GM12878 (cell line): ENCODE measurements around the gene HCK. TPM values are rescaled to one million over a fixed set of nuclear protein-coding genes. Genes with fewer than 3 reads are reported as not detected.
"Not testable (repeated sequence)": the region's sequence is repeated elsewhere in the genome, so short reads cannot be mapped to it uniquely, and the experiment has no call there.

Source experiments
- ATAC-seq: fragments of 200-7000 bp; cut with Tn5 transposase; 3 replicates; pipeline ENCODE4 v1.9.1; 2020; ENCODE audit warnings: mild to moderate bottlenecking, moderate library complexity
- BruUV-seq: library from RNA; stranded (reverse); fragments of 400-500 nt; replicated peaks from 2 replicates; lab custom pipeline; 2021; lab: Mats Ljungman, UMichigan
- CTCF ChIA-PET: fragments of 300-600 bp; sonication (Branson Sonifier 250); formaldehyde crosslinking; extraction: SDS; loops from one replicate; lab custom pipeline; 2021; ENCODE audit warnings: inconsistent platforms; lab: Yijun Ruan, JAX
- POLR2A ChIA-PET: fragments of 350-600 bp; formaldehyde crosslinking; extraction: SDS; loops from one replicate; lab custom pipeline; 2021; ENCODE audit warnings: inconsistent platforms; lab: Charles Lee
- RAD21 ChIA-PET: fragments of 300-600 bp; sonication (Branson Sonifier 250); formaldehyde crosslinking; loops from one replicate; lab custom pipeline; 2023; ENCODE audit warnings: antibody characterized with exemption; ENCODE audit not compliant: unreplicated experiment; lab: Charles Lee
- SMC1A ChIA-PET: fragments of 300-600 bp; sonication (Branson Sonifier 250); formaldehyde crosslinking; loops from one replicate; lab custom pipeline; 2023; ENCODE audit not compliant: unreplicated experiment, uncharacterized antibody; lab: Charles Lee
- DNase-seq: peaks from one replicate; pipeline ENCODE4 v3.0.0-alpha.2; 2011; ENCODE audit warnings: low read depth, low spot score
- FAIRE-seq: peaks from 3 replicates; lab custom pipeline; 2011; peaks lifted over from hg19 to GRCh38; lab: Jason Lieb, UNC
- H2AFZ ChIP-seq: 2 replicates; pipeline ENCODE4 v1.6.0; 2011; ENCODE audit warnings: low read depth, low read length, control low read depth; ENCODE audit not compliant: control insufficient read depth
- H3K27ac ChIP-seq: 2 replicates; pipeline ENCODE4 v1.5.1; 2011; ENCODE audit warnings: control low read depth; ENCODE audit not compliant: control insufficient read depth, insufficient read depth
- H3K27me3 ChIP-seq, 2 experiments: replicated peaks in 1 of 2; 2 replicates each; pipeline versions ENCODE4 v1.6.0 to v1.6.1; 2011; ENCODE audit warnings: low read length in 1 of 2; ENCODE audit not compliant: control insufficient read depth in 2 of 2, insufficient read depth in 2 of 2
- H3K36me3 ChIP-seq, 2 experiments: 2 replicates each; pipeline ENCODE4 v1.5.1; 2011; ENCODE audit warnings: low read length in 1 of 2; ENCODE audit not compliant: control insufficient read depth in 2 of 2, insufficient read depth in 2 of 2
- H3K4me1 ChIP-seq: 2 replicates; pipeline ENCODE4 v1.6.1; 2011; ENCODE audit warnings: mild to moderate bottlenecking, low read length, moderate library complexity, mixed read lengths; ENCODE audit not compliant: control insufficient read depth, insufficient read depth
- H3K4me2 ChIP-seq: 2 replicates; pipeline ENCODE4 v1.6.0; 2011; ENCODE audit warnings: control low read depth; ENCODE audit not compliant: control insufficient read depth, insufficient read depth
- H3K4me3 ChIP-seq: fragments of 200-600 bp; sonication (generic); 2 replicates; pipeline ENCODE4 v1.5.1; 2016
- H3K79me2 ChIP-seq: 2 replicates; pipeline ENCODE4 v1.6.0; 2011; ENCODE audit warnings: low read length; ENCODE audit not compliant: control insufficient read depth, insufficient read depth
- H3K9ac ChIP-seq: 2 replicates; pipeline ENCODE4 v1.8.0; 2011; ENCODE audit warnings: low read length, control low read depth, mixed read lengths; ENCODE audit not compliant: control insufficient read depth, insufficient read depth
- H3K9me3 ChIP-seq: replicated peaks from 3 replicates; pipeline ENCODE4 v1.5.1; 2011; ENCODE audit warnings: mild to moderate bottlenecking, low read length; ENCODE audit not compliant: control insufficient read depth, insufficient read depth
- H4K20me1 ChIP-seq: 2 replicates; pipeline ENCODE4 v1.6.0; 2011; ENCODE audit not compliant: control insufficient read depth, insufficient read depth
- KAT2A ChIP-seq: conservative IDR thresholded peaks from 2 replicates; pipeline ENCODE4 v1.6.1; 2011; ENCODE audit warnings: low read depth, low read length; ENCODE audit not compliant: control insufficient read depth
- KLF5 ChIP-seq: fragments of 450-650 bp; IDR thresholded peaks from 2 replicates; pipeline ENCODE4 v1.6.1; 2014; ENCODE audit warnings: mild to moderate bottlenecking; ENCODE audit not compliant: partially characterized antibody
- PML ChIP-seq: IDR thresholded peaks from 2 replicates; pipeline ENCODE4 v1.6.1; 2012; ENCODE audit warnings: low read length, inconsistent platforms
- SMAD5 ChIP-seq: IDR thresholded peaks from 2 replicates; pipeline ENCODE4 v1.6.1; 2016; ENCODE audit warnings: antibody characterized with exemption, low read depth
- SMARCA5 ChIP-seq: fragments of 450-650 bp; IDR thresholded peaks from 2 replicates; pipeline ENCODE4 v1.6.1; 2017; ENCODE audit warnings: mild to moderate bottlenecking
- TAF1 ChIP-seq: IDR thresholded peaks from 2 replicates; pipeline ENCODE4 v1.6.1; 2011; ENCODE audit warnings: mild to moderate bottlenecking, low read depth, low read length, borderline replicate concordance
- WGBS: methylation state at CpG from one replicate; pipeline ENCODE4 v1.1.6; 2016; ENCODE audit warnings: low lambda C conversion rate; ENCODE audit not compliant: insufficient replicate concordance, insufficient coverage; ENCODE audit errors: missing lambda C conversion rate; 5-methylcytosine and 5-hydroxymethylcytosine counted together
- in situ Hi-C: fragments of 300-500 bp; cut with MboI; formaldehyde crosslinking; loops from 9 replicates; pipeline ENCODE4 v1.14.3; 2018; ENCODE audit warnings: mixed read lengths
- intact Hi-C: fragments of 100-400 bp; cut with micrococcal nuclease; formaldehyde crosslinking; loops from one replicate; pipeline ENCODE4 v1.14.2; 2022; ENCODE audit not compliant: unreplicated experiment
- polyA plus RNA-seq, 11 experiments: library from polyadenylated mRNA; depleted of rRNA in 4 of 11; unstranded in 6 of 11; stranded (reverse) in 5 of 11; fragments of >200 nt; fragmentation: Nextera tagmentation in 4 of 11; fragmentation: Illumina TruSeq in 1 of 11; extraction: Ambion mirVana in 4 of 11; extraction: Trizol in 1 of 11; gene quantifications; 1 replicate in 1 of 11; 2 replicates in 10 of 11; pipeline versions ENCODE4 v1.2.1 to v1.2.3, GENCODE V29; 2011 to 2016; ENCODE audit warnings: inconsistent platforms in 2 of 11, missing spikeins in 2 of 11, low read depth in 1 of 11
- total RNA-seq, 4 experiments: library from RNA; depleted of rRNA in 3 of 4; stranded (reverse); fragments of >200 nt in 3 of 4; fragmentation: Illumina TruSeq in 1 of 4; extraction: Trizol in 1 of 4; gene quantifications; 2 replicates each; pipeline versions ENCODE4 v1.2.1 to v1.2.3, GENCODE V29; 2013 to 2021
- TF ChIP-seq, protein P1 (sequence below): fragments of 150-350 bp; IDR thresholded peaks from 2 replicates; pipeline ENCODE4 v1.6.1; 2016; ENCODE audit warnings: low read depth, low read length
- TF ChIP-seq, protein P2 (sequence below): fragments of 450-650 bp; IDR thresholded peaks from 2 replicates; pipeline ENCODE4 v1.6.1; 2017; ENCODE audit warnings: antibody characterized with exemption, mild to moderate bottlenecking, moderate library complexity

Gene HCK
- total and polyA plus RNA-seq, 10 of the 15 experiments (the other 5 are each of a cell fraction or from before 2014, with no cell fraction given): 1.3 to 30.3 (median 18.5) TPM

DNA sequence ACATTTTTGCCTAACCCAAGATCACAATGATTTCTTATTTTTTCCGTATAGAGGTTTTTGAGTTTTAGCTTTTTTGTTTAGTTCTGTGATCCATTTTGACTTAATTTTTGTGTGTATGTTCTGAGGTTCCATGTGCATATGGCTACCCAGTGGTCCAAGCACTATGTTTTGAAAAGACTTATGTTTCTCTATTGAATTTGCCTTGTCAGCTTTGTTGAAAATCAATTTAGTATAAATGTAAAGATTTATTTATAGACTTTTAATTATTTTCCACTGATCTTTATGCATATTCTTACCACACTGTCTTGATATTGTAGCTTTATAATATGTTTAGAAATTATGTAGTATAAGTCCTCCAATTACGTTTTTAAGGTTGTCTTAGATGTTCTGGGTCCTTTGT lies 67.7 kb downstream of the HCK start:
- ChIA-PET SMC1A (interaction anchor here (0.7 to 2.3 kb wide), 3 partner anchors 12 to 265 kb away, joined by 3 to 10 read pairs (median 3); no protein-coding TSS in a partner anchor), CTCF (interaction anchor here (0.6 to 1.4 kb wide), 3 partner anchors 9 to 29 kb away, joined by 3 read pairs; no protein-coding TSS in a partner anchor), RAD21 (interaction anchor here (1.0 kb wide), 1 partner anchor 38 kb away, joined by 3 read pairs; no protein-coding TSS in a partner anchor), POLR2A (no interaction called here)
- Histone ChIP-seq H3K27ac (no peak overlapping the region), H3K36me3 (peaks cover 0 to 4% of the 10 kb centered on the region in 2 experiments; a peak in 2 of 4 replicates), H3K4me1 (peaks cover 5% of the 10 kb centered on the region; the same call in 1 of the 2 replicates), H3K79me2 (peaks cover 25% of the 10 kb centered on the region), H4K20me1 (0 out of 2 replicates have a peak, but pooled peaks cover 4% of the 10 kb centered on the region), H3K4me2 (no peak overlapping the region), H3K27me3 (no peaks in the 10 kb centered on the region), H3K4me3 (no peak overlapping the region), H2AFZ (no peak overlapping the region), H3K9me3 (no peaks in the 10 kb centered on the region), H3K9ac (no peak overlapping the region)
- intact Hi-C loops (no loop called here), in situ Hi-C loops (no loop called here)
- DNase-seq: no peak
- 90% methylated on average over 2 of the region's 2 CpGs for WGBS
- no peak for ATAC-seq
- no TSS peak for BruUV-seq
- no peak for TF ChIP-seq PML
- TF ChIP-seq KLF5: no peak
- TF ChIP-seq, protein P1, sequence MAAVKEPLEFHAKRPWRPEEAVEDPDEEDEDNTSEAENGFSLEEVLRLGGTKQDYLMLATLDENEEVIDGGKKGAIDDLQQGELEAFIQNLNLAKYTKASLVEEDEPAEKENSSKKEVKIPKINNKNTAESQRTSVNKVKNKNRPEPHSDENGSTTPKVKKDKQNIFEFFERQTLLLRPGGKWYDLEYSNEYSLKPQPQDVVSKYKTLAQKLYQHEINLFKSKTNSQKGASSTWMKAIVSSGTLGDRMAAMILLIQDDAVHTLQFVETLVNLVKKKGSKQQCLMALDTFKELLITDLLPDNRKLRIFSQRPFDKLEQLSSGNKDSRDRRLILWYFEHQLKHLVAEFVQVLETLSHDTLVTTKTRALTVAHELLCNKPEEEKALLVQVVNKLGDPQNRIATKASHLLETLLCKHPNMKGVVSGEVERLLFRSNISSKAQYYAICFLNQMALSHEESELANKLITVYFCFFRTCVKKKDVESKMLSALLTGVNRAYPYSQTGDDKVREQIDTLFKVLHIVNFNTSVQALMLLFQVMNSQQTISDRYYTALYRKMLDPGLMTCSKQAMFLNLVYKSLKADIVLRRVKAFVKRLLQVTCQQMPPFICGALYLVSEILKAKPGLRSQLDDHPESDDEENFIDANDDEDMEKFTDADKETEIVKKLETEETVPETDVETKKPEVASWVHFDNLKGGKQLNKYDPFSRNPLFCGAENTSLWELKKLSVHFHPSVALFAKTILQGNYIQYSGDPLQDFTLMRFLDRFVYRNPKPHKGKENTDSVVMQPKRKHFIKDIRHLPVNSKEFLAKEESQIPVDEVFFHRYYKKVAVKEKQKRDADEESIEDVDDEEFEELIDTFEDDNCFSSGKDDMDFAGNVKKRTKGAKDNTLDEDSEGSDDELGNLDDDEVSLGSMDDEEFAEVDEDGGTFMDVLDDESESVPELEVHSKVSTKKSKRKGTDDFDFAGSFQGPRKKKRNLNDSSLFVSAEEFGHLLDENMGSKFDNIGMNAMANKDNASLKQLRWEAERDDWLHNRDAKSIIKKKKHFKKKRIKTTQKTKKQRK: no peak
- TF ChIP-seq KAT2A: no peak
- TF ChIP-seq TAF1: no peak
- TF ChIP-seq, protein P2, sequence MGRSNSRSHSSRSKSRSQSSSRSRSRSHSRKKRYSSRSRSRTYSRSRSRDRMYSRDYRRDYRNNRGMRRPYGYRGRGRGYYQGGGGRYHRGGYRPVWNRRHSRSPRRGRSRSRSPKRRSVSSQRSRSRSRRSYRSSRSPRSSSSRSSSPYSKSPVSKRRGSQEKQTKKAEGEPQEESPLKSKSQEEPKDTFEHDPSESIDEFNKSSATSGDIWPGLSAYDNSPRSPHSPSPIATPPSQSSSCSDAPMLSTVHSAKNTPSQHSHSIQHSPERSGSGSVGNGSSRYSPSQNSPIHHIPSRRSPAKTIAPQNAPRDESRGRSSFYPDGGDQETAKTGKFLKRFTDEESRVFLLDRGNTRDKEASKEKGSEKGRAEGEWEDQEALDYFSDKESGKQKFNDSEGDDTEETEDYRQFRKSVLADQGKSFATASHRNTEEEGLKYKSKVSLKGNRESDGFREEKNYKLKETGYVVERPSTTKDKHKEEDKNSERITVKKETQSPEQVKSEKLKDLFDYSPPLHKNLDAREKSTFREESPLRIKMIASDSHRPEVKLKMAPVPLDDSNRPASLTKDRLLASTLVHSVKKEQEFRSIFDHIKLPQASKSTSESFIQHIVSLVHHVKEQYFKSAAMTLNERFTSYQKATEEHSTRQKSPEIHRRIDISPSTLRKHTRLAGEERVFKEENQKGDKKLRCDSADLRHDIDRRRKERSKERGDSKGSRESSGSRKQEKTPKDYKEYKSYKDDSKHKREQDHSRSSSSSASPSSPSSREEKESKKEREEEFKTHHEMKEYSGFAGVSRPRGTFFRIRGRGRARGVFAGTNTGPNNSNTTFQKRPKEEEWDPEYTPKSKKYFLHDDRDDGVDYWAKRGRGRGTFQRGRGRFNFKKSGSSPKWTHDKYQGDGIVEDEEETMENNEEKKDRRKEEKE: no peak
- TF ChIP-seq SMARCA5: no peak
- no peak for TF ChIP-seq SMAD5
- no peak for FAIRE-seq

DNA sequence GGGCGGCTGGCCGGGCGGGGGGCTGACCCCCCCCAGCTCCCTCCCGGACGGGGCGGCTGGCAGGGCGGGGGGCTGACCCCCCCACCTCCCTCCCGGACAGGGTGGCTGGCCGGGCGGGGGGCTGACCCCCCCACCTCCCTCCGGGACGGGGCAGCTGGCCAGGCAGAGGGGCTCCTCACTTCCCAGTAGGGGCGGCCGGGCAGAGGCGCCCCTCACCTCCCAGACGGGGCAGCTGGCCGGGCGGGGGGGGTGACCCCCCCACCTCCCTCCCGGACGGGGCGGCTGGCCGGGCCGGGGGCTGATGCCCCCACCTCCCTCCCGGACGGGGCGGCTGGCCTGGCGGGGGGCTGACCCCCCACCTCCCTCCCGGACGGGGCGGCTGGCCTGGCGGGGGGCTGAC lies 69.9 kb downstream of the HCK start:
- H2AFZ ChIP-seq, FAIRE-seq, H3K27ac ChIP-seq, RAD21 ChIA-PET, POLR2A ChIA-PET, H3K36me3 ChIP-seq, H3K9ac ChIP-seq, in situ Hi-C loops, H3K4me1 ChIP-seq, SMC1A ChIA-PET, DNase-seq, ATAC-seq, intact Hi-C loops, H3K4me3 ChIP-seq, H3K4me2 ChIP-seq, H3K9me3 ChIP-seq, BruUV-seq, H3K27me3 ChIP-seq, CTCF ChIA-PET, H4K20me1 ChIP-seq: not testable (repeated sequence)
- WGBS: no CpG with 5 or more reads among the region's 31 CpGs
- peaks cover 15% of the 10 kb centered on the region for H3K79me2 ChIP-seq
